HG03457 (cell line): ENCODE data around the gene MAP1A.

Source experiments
- ATAC-seq: cut with Tn5 transposase; IDR thresholded peaks from one replicate; pipeline ENCODE4 v1.9.1; 2021; ENCODE audit warnings: moderate number of reproducible peaks; ENCODE audit not compliant: unreplicated experiment

The MAP1A gene

DNA sequence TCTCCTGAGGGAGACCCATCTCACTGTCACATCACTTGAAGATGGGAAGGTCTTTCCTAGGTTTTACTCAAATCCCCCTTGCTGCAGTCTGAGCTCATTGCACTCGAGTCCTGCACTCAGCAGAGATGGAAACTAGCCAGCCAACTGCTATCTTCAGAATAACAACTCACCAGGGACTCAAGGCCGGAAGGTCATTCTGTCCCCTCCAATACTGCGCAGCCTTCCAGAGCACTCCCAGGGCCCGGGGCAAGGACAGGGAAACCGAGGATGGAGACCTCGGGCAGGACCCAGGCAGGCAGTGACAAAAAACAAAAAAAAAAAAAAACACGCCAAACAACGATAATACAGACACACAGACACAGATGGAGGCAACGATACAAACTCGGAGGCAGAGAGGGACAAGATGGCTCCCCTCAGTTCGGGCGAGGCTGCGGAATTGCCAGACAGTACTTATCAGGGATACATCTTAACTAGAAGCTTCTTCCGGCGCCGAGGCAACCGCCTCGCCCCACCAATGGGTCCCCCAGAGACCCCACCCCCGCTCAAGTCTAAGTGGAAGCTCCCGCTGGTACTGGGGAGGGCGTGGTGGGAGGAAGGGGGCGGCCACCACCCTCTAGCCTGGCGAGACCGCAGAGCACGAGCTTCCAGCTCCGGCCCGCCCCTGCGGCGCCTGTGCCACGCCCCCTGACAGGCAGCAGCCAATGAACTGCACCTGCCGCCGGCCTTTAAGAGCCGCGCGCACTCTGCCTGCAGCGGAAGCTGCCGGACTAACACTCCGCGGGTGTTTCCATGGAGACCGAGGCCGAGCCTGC, 7.0 kb upstream of the MAP1A start:
- peak; percentile 94 for ATAC-seq

DNA sequence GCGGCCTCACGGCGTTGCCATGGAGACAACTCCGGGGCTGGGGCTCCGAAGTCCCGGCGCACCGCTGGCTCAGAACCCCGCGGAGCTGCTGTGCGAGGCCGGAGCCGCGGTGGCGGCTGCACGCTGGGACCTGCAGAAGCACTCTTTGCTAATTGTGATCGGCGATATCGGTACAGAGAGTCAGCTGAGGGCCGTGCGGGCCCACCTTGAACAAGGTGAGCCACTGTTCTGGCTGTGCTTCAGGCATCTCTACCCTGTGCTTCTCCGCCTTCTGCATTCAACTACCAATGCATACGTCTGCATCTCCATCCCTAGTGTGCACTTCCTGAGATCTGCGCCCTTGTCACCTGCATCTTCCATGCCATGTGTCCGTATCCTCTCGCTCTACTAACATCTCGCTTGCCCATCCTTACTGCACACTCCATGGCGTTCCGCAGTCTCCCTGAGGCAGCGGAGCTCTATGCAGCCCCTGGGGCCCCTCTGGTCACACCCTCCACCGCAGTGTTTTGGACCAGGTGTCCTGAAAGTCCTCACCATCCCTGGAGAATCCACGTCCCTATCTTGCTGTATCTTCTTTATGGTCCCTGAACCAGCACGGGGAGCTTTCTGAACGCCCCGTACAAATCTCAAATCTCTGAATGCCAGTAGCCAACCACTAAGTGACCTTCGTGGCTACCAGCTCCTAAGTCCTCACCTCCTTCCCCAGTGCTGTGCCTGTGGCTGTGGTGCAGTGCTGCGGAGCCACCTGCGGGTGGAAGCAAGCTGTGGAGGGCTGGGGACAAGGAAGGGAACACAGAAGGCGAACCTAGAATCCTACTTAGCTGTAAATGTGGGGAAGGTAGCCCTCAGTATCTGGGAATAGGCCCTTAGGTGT, 6.2 kb upstream of the MAP1A start:
- no peak for ATAC-seq

DNA sequence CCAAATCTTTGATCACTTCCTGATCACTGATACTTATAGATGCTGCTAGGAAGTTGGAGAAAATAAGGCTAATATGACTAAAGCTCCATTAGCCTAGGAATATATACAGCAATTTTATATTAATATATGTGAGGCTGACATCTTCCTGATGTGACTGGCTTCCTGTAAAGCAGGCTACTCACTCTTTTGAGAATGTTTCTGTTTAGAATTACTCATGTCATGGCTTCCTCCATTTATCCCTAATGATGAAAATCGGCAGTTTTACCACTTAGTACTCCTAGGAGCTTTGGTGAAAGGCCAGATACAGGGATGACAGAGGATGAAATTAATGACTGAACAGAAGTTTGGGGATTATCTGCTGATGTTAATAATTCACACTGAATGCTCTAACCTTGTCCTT, 3.9 kb upstream of the MAP1A start:
- ATAC-seq = no peak

DNA sequence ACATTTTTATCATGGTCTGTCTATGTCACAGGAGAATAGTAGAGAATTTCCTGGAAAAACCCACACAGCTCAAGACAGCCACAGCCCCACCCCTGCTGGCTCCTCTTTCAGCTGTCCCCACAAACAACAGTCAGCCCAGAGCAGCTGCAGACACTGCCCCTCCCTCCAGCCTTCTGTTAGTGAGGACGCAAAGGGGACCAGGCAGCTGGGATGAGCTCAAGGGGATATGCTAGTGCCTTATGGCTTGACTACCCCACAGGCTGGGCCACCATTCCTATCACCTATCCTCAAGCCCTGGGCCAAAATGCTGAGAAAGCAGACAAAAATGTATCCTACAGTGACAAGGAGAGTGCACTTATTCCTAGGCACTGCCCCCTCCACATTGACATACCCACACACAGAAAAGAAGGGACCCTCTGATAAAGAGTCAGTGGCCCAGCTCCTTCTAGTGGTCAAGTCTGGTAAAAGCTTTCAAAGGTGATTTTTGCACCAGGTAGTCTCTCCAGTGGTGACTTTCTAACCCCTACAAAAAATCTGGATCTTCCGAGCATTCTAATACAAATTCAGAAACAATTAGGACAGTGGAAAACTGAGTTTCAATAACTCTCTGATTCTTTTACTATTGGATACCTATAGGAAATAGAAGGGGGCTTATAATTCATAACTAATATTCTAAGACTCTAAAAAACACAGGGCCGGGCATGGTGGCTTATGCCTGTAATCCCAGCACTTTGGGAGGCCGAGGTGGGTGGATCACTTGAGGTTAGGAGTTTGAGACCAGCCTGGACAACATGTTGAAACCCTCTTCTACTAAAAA, 3.0 kb upstream of the MAP1A start:
- no peak for ATAC-seq

DNA sequence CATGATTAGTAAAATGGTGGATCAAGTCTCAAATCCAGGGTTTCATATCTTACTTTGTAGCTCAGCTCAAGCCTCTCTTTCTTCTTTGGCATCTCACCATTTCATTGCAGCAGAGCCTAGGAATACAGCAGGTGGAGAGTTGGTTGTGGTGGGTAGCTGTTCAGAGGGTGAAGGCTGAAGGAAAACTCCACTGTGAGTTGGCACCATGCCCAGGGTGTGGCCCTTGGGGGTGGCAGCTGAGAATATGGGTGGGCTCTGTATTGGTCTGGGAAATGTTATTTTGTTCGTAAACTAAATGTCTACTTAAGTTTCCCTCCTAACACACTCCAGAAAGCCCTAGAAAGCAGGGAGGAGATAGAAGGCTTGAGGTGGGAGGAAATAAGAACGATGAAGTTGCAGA, 1.7 kb upstream of the MAP1A start:
- ATAC-seq = no peak

DNA sequence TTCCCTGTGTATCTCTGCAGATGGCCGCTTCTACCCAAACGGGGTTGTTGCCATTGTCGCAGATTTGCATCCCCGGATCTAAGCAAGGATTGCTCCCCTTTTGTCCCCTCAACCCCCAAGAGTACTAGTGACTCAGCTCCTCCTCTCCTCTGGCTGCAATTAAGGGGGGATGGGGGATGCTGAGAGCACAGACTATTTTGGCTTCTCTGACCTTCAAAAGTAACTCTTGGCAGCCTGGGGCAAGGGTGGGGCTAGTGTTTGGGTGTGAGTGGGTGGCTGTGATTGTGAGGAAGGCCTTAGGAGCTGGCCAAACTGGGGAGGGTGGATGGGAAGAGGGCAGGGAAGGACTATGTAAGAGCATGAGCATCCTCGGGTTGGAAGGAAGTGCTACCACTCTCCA, 1.2 kb upstream of the MAP1A start:
- no peak for ATAC-seq

DNA sequence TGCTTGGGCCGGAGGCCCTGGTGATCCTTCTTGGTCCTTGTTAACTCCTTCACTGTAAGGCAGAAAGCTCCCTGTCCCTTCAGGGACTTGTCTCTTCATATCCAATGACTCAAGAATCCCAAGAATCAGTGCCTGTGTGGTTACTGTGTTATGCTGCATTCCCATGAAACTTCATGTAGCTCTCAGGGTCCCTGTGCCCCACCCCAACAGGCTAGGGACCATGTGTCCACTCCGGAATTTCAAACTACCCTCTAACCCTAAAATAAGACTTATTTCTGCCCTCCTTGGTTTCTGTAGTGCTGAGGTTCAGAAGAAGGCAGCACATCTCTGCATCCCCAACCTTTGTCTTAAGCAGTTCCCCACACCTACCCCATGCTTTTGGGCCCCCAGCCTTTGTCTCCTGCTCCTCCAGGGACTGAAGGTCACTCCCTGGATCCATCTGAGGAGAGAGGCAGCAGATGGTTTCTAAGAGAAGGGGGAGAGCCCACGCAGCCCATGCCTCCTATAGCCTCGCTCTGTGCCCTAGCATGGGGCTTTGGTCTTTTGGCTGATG, 531 bp upstream of the MAP1A start:
- no peak for ATAC-seq

DNA sequence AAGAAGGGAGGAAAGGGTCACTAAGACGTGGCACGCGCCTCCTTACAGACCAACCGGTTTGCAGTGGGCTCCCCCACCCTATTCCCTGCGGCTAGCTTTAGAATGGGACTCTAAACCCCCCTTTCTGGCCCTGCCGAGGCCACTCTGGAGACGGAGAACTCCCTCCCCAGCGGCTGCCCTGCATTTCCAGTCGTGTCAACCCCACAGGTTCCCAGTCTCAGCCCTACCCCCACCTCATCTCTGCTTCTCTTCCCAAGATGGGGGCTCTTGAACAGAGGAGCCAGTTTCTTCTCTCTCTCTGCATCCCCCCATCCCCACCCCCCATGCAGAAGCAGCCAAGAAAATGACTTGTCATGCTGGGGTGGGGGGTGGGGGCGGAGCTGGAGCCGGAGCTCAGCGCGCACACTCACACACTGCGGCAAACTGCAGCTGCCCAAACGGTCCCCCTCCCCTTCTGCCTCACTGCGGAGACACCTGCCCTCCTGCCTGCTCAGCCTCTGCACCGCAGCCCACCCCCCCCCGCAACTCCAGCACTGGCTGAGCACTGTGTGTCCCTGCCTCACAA, 871 bp downstream of the MAP1A start:
- no peak for ATAC-seq

DNA sequence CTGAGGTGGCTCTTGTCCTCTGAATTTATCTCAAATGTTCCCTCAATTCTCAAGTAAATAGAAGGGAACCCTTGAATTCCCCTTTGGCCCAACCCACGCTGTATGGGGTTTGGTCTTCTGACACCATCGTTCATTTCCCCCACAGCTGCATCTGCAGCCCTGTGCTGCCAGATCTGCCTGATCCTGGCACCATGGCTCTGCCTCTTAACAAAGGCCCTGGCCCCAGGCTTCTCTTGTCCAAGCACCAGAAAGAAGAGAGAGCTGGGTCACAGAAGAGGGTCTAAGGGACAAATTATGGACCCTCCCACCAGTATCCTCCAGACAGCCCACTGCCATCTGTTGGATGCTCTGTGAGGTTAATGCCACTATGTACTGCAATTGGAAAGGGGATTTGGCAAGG, 1.8 kb downstream of the MAP1A start:
- ATAC-seq = no peak

DNA sequence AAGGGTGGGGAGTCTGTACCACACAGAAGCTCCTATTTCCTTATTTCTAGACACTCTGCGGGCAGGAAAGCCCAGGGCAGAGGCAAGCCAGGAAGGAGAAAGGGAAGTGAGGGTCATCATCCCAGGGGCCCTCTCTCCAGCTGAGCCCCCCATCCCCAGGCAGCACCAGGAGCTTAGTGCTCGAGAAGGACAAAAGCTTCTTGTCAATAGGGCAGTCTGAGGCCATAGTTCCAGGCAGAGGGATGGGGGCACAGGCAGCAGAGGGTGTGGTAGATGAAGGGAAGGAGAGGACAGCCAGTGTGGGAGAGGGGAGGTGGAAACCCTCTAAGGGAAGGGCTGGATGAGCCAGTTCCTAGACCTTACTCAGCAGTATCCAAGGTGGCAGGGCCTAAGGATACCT, 2.7 kb downstream of the MAP1A start:
- no peak for ATAC-seq

DNA sequence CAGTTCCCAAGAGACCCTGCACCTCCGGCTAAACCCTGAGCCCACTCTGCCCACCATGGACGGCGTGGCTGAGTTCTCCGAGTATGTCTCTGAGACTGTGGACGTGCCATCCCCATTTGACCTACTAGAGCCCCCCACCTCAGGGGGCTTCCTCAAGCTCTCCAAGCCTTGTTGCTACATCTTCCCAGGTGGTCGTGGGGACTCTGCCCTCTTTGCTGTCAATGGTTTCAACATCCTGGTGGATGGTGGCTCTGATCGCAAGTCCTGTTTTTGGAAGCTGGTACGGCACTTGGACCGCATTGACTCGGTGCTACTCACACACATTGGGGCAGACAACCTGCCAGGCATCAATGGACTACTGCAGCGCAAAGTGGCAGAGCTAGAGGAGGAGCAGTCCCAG, 4.0 kb downstream of the MAP1A start:
- no peak for ATAC-seq

DNA sequence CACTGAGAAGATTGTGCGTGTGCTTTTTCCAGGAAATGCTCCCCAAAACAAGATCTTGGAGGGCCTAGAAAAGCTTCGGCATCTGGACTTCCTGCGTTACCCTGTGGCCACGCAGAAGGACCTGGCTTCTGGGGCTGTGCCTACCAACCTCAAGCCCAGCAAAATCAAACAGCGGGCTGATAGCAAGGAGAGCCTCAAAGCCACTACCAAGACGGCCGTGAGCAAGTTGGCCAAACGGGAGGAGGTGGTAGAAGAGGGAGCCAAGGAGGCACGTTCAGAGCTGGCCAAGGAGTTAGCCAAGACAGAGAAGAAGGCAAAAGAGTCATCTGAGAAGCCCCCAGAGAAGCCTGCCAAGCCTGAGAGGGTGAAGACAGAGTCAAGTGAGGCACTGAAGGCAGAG, 4.8 kb downstream of the MAP1A start:
- ATAC-seq = no peak

DNA sequence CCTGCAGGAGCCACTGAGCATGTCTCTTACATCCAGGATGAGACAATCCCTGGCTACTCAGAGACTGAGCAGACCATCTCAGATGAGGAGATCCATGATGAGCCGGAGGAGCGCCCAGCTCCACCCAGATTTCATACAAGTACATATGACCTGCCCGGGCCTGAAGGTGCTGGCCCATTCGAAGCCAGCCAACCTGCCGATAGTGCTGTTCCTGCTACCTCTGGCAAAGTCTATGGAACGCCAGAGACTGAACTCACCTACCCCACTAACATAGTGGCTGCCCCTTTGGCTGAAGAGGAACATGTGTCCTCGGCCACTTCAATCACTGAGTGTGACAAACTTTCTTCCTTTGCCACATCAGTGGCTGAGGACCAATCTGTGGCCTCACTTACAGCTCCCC, 6.2 kb downstream of the MAP1A start:
- no peak for ATAC-seq

DNA sequence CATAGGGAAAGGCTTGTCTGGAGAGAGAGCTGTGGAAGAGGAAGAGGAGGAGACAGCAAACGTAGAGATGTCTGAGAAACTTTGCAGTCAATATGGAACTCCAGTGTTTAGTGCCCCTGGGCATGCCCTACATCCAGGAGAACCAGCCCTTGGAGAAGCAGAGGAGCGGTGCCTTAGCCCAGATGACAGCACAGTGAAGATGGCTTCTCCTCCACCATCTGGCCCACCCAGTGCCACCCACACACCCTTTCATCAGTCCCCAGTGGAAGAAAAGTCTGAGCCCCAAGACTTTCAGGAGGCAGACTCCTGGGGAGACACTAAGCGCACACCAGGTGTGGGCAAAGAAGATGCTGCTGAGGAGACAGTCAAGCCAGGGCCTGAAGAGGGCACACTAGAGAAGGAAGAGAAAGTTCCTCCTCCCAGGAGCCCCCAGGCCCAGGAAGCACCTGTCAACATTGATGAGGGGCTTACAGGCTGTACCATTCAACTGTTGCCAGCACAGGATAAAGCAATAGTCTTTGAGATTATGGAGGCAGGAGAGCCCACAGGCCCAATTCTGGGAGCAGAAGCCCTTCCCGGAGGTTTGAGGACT, 6.9 kb downstream of the MAP1A start:
- ATAC-seq = no peak

DNA sequence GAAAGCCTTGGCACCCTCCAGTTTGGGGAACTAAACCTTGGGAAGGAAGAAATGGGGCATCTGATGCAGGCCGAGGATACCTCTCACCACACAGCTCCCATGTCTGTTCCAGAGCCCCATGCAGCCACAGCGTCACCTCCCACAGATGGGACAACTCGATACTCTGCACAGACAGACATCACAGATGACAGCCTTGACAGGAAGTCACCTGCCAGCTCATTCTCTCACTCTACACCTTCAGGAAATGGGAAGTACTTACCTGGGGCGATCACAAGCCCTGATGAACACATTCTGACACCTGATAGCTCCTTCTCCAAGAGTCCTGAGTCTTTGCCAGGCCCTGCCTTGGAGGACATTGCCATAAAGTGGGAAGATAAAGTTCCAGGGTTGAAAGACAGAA, 7.7 kb downstream of the MAP1A start:
- ATAC-seq = no peak

DNA sequence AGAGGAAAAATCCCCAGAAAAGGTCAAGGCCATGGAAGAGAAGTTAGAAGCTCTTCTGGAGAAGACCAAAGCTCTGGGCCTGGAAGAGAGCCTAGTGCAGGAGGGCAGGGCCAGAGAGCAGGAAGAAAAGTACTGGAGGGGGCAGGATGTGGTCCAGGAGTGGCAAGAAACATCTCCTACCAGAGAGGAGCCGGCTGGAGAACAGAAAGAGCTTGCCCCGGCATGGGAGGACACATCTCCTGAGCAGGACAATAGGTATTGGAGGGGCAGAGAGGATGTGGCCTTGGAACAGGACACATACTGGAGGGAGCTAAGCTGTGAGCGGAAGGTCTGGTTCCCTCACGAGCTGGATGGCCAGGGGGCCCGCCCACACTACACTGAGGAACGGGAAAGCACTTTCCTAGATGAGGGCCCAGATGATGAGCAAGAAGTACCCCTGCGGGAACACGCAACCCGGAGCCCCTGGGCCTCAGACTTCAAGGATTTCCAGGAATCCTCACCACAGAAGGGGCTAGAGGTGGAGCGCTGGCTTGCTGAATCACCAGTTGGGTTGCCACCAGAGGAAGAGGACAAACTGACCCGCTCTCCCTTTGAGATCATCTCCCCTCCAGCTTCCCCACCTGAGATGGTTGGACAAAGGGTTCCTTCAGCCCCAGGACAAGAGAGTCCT, 9.0 kb downstream of the MAP1A start:
- no peak for ATAC-seq

DNA sequence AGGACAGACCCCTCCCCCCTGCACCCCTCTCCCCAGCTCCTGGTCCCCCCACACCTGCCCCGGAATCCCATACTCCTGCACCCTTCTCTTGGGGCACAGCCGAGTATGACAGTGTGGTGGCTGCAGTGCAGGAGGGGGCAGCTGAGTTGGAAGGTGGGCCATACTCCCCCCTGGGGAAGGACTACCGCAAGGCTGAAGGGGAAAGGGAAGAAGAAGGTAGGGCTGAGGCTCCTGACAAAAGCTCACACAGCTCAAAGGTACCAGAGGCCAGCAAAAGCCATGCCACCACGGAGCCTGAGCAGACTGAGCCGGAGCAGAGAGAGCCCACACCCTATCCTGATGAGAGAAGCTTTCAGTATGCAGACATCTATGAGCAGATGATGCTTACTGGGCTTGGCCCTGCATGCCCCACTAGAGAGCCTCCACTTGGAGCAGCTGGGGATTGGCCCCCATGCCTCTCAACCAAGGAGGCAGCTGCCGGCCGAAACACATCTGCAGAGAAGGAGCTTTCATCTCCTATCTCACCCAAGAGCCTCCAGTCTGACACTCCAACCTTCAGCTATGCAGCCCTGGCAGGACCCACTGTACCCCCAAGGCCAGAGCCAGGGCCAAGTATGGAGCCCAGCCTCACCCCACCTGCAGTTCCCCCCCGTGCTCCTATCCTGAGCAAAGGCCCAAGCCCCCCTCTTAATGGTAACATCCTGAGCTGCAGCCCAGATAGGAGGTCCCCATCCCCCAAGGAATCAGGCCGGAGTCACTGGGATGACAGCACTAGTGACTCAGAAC, 9.8 kb downstream of the MAP1A start:
- ATAC-seq = no peak

DNA sequence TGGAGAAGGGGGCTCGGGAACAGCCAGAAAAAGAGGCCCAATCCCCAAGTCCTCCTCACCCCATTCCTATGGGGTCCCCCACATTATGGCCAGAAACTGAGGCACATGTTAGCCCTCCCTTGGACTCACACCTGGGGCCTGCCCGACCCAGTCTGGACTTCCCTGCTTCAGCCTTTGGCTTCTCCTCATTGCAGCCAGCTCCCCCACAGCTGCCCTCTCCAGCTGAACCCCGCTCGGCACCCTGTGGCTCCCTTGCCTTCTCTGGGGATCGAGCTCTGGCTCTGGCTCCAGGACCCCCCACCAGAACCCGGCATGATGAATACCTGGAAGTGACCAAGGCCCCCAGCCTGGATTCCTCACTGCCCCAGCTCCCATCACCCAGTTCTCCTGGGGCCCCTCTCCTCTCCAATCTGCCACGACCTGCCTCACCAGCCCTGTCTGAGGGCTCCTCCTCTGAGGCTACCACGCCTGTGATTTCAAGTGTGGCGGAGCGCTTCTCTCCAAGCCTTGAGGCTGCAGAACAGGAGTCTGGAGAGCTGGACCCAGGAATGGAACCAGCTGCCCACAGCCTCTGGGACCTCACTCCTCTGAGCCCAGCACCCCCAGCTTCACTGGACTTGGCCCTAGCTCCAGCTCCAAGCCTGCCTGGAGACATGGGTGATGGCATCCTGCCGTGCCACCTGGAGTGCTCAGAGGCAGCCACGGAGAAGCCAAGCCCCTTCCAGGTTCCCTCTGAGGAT, 10.6 kb downstream of the MAP1A start:
- no peak for ATAC-seq
